RWPE2 (cell line): ENCODE measurements around the gene DCTN3.

Experiments used
- ATAC-seq: fragments of 200-7000 bp; cut with Tn5 transposase; 3 replicates; pipeline ENCODE4 v1.9.1; 2021; ENCODE audit warnings: low read depth
- DNase-seq: peaks from one replicate; pipeline ENCODE4 v3.0.0-alpha.2; 2020; ENCODE audit warnings: low spot score
- H3K27ac ChIP-seq: fragments of 450-650 bp; 2 replicates; pipeline ENCODE4 v1.5.1; 2017; ENCODE audit warnings: mild to moderate bottlenecking; ENCODE audit not compliant: poor library complexity, severe bottlenecking
- H3K27me3 ChIP-seq: fragments of 250-450 bp; sonication (Bioruptor Pico); 2 replicates; pipeline ENCODE4 v1.5.1; 2021; ENCODE audit warnings: mild to moderate bottlenecking, moderate library complexity; ENCODE audit not compliant: insufficient read depth, poor library complexity, severe bottlenecking
- H3K36me3 ChIP-seq: fragments of 250-450 bp; sonication (Bioruptor Pico); 2 replicates; pipeline ENCODE4 v1.5.1; 2020; ENCODE audit warnings: low read depth, mild to moderate bottlenecking, moderate library complexity
- H3K4me1 ChIP-seq: fragments of 250-450 bp; sonication (Bioruptor Pico); 2 replicates; pipeline ENCODE4 v1.5.1; 2021; ENCODE audit warnings: mild to moderate bottlenecking, moderate library complexity; ENCODE audit not compliant: insufficient read depth, poor library complexity, severe bottlenecking
- H3K4me3 ChIP-seq: fragments of 250-450 bp; sonication (Bioruptor Pico); 2 replicates; pipeline ENCODE4 v1.5.1; 2021; ENCODE audit warnings: mild to moderate bottlenecking, moderate library complexity; ENCODE audit not compliant: severe bottlenecking
- H3K9me3 ChIP-seq: fragments of 250-450 bp; sonication (Bioruptor Pico); 2 replicates; pipeline ENCODE4 v1.5.1; 2021; ENCODE audit warnings: mild to moderate bottlenecking, moderate library complexity; ENCODE audit not compliant: severe bottlenecking
- TF ChIP-seq, protein P1 (sequence below): fragments of 450-650 bp; IDR thresholded peaks from one replicate; pipeline ENCODE4 v1.5.1; 2017; ENCODE audit warnings: mild to moderate bottlenecking, moderate library complexity; ENCODE audit not compliant: poor library complexity, severe bottlenecking

DCTN3 gene

DNA sequence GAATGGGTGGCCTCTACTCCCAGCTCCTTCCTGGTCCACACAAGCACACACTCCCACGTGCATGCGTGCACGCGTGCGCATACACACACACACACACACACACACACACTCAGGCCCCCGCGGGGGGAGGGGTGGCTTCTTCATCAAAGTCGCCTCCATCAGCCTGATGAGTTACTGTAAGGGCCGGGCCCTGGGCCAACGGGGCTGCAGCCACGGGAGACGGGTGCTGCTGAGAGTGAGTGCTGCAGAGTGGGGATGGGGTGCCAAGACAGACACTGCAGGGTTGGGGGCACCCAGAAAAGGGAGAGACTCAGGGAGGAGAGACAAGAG, 48.8 kb downstream of the DCTN3 start:
- no peaks in the 10 kb centered on the region for H3K4me1 ChIP-seq
- no peaks in the 10 kb centered on the region for H3K9me3 ChIP-seq
- H3K27ac ChIP-seq, result no peak overlapping the region
- no peaks in the 10 kb centered on the region for H3K36me3 ChIP-seq
- ATAC-seq (no peak), DNase-seq (no peak)
- TF ChIP-seq, protein P1, sequence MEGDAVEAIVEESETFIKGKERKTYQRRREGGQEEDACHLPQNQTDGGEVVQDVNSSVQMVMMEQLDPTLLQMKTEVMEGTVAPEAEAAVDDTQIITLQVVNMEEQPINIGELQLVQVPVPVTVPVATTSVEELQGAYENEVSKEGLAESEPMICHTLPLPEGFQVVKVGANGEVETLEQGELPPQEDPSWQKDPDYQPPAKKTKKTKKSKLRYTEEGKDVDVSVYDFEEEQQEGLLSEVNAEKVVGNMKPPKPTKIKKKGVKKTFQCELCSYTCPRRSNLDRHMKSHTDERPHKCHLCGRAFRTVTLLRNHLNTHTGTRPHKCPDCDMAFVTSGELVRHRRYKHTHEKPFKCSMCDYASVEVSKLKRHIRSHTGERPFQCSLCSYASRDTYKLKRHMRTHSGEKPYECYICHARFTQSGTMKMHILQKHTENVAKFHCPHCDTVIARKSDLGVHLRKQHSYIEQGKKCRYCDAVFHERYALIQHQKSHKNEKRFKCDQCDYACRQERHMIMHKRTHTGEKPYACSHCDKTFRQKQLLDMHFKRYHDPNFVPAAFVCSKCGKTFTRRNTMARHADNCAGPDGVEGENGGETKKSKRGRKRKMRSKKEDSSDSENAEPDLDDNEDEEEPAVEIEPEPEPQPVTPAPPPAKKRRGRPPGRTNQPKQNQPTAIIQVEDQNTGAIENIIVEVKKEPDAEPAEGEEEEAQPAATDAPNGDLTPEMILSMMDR, result no peak
- H3K4me3 ChIP-seq, result no peak overlapping the region
- H3K27me3 ChIP-seq, result peaks cover 7% of the 10 kb centered on the region

DNA sequence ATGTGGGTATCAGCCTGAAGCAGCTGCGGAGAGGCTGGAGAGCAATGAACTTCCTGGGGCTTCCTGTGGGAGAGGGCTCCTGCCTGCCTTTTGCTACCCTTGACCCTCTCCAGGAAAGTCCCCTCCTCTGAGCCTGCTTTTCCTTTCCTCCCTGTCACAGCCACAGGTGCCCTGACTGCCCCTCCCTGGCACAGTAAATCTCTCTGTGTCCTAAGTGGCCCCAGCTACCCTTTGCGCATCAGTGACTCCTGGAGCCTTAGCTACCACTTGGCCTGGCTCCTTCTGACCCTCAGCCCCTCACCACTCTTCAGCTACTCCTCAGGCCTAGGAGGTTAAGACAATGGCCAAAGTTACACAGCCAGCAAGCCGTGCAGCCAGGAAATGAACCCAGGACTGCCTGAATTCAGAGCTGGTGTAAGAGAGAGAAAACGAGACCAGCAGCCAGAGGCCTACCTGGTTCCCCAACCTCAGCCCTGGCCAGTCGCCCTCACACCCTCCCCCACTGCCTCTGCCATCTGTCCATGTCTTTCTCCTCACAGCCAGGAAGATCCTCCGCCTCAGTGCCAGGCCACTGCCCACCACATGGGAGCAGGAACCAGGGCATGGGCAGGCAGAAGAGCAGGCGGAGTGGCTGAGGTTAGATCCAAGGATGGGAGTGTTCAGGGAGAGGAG, 49.4 kb downstream of the DCTN3 start:
- Histone ChIP-seq H3K4me1 (no peaks in the 10 kb centered on the region), H3K27me3 (peaks cover 2% of the 10 kb centered on the region), H3K9me3 (no peaks in the 10 kb centered on the region), H3K36me3 (no peaks in the 10 kb centered on the region), H3K4me3 (no peak overlapping the region), H3K27ac (no peak overlapping the region)
- no peak for DNase-seq
- TF ChIP-seq, protein P1, result no peak
- no peak for ATAC-seq

DNA sequence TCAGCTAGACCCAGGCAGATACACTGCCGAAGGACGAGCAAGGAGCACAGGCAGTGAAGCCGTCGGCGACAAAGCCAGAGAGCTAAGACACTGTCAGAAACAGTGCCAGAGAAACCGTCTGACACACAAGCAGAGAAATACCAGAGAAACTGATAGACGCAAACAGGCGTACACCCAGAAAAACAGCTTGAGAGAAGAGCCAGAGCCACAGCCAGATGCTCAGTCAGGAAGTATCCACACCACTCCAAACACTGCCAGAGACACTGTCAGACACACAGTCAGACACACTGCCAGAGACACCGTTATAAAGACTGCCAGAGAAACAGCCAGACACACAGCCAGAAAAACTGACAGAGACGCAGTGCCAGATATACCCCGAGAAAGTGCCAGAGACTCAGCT, 49.9 kb downstream of the DCTN3 start:
- no peak for ATAC-seq
- TF ChIP-seq, protein P1, result no peak
- no peak overlapping the region for H3K27ac ChIP-seq

DNA sequence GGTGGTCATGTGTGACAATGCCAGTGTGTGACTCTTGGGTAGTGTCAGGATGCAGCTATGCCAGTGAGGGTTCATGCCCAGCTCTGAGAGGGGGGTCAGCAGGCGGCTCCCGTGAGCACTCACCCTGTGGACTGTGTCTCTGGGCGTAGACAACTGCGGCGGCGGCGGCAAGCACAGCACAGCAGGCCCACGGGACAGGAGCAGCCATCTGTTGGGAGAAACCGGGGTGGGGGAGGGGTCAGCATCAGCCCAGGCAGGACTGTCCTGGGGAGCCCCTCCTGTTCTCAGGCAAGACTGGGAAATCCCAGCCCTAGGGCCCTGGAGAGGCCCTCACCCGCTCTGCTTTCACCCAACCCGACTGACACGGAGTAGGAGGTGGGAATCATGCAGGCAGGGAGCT, 51.5 kb downstream of the DCTN3 start:
- no peak overlapping the region for H3K27ac ChIP-seq
- DNase-seq, result no peak
- H3K9me3 ChIP-seq, result no peaks in the 10 kb centered on the region
- no peaks in the 10 kb centered on the region for H3K27me3 ChIP-seq
- TF ChIP-seq, protein P1, result no peak
- no peaks in the 10 kb centered on the region for H3K4me1 ChIP-seq
- H3K36me3 ChIP-seq, result no peaks in the 10 kb centered on the region
- no peak overlapping the region for H3K4me3 ChIP-seq
- ATAC-seq, result no peak

More for the DNA sequence above, 49.9 kb downstream of the DCTN3 start:
- Histone ChIP-seq H3K4me3 (no peak overlapping the region), H3K36me3 (no peaks in the 10 kb centered on the region), H3K27me3 (no peaks in the 10 kb centered on the region), H3K9me3 (no peaks in the 10 kb centered on the region), H3K4me1 (no peaks in the 10 kb centered on the region)
- no peak for DNase-seq

DNA sequence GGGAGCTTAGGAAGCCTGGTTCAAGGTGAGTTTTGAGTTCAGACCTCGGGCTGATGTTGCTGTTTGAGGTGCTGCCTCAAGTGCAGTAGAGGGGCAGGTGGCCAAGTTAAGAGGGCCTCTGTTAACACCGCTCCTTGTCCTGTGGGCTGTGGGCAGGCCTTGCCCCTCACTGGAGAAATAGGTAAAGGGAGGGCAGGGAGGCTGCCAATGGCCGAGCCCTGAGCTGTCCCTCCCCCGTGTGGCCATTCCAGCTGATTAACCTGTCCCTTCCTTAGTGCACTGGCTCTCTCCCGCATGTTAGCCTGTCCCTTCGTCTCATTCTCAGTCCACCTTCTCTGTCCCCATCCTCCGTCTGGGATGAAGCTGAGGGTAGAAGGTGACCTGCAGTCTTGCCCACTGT, 52.2 kb downstream of the DCTN3 start:
- H3K9me3 ChIP-seq, result no peaks in the 10 kb centered on the region
- no peak for ATAC-seq
- no peaks in the 10 kb centered on the region for H3K4me1 ChIP-seq
- no peak overlapping the region for H3K4me3 ChIP-seq
- no peaks in the 10 kb centered on the region for H3K27me3 ChIP-seq
- TF ChIP-seq, protein P1, result no peak
- H3K36me3 ChIP-seq, result no peaks in the 10 kb centered on the region
- DNase-seq, result no peak
- H3K27ac ChIP-seq, result no peak overlapping the region
